ENCODE results near the gene COX4I2. TPM values are rescaled to one million over a fixed set of nuclear protein-coding genes. Genes with fewer than 3 reads are reported as not detected.

The COX4I2 gene
- total RNA-seq, 1 experiment from 2014 or later: not detected

DNA sequence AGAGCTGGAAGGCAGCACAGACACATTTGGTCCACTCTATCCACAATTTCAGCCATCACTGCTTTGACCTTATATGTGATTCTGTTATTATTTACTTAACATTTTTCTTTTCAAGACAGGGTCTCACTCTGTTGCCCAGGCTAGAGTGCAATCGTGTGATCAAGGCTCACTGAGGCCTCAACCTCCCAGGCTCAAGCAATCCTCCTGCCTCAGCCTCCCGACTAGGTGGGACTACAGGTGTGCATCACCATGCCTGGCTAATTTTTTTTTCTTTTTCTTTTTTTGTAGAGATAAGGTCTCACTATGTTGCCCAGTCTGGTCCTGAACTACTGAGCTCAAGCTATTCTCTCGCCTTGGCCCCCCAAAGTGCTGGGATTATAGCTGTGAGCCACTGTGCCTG, 44.6 kb downstream of the COX4I2 start:
- Histone ChIP-seq H3K4me3 (ENCODE audit: low read depth, low read length, poor library complexity, severe bottlenecking) (no peak overlapping the region), H3K36me3 (ENCODE audit: insufficient read depth, low read length, poor library complexity, severe bottlenecking) (no peaks in the 10 kb centered on the region), H3K9me3 (ENCODE audit: low read depth, low read length, poor library complexity, severe bottlenecking) (no peaks in the 10 kb centered on the region), H3K27me3 (replicated peaks; ENCODE audit: insufficient read depth, low read depth, low read length, poor library complexity) (no peaks in the 10 kb centered on the region), H3K4me1 (ENCODE audit: insufficient read depth, low read length, poor library complexity, severe bottlenecking) (peaks cover 11% of the 10 kb centered on the region), H3K27ac (ENCODE audit: low read depth, low read length, poor library complexity, severe bottlenecking) (no peak overlapping the region)
- POLR2A ChIA-PET (ENCODE audit: low non-redundant PET): no interaction called here
- CTCF ChIA-PET: no interaction called here
- intact Hi-C loops (cut with micrococcal nuclease; ENCODE audit: unreplicated experiment): no loop called here
- TF ChIP-seq, protein P1, sequence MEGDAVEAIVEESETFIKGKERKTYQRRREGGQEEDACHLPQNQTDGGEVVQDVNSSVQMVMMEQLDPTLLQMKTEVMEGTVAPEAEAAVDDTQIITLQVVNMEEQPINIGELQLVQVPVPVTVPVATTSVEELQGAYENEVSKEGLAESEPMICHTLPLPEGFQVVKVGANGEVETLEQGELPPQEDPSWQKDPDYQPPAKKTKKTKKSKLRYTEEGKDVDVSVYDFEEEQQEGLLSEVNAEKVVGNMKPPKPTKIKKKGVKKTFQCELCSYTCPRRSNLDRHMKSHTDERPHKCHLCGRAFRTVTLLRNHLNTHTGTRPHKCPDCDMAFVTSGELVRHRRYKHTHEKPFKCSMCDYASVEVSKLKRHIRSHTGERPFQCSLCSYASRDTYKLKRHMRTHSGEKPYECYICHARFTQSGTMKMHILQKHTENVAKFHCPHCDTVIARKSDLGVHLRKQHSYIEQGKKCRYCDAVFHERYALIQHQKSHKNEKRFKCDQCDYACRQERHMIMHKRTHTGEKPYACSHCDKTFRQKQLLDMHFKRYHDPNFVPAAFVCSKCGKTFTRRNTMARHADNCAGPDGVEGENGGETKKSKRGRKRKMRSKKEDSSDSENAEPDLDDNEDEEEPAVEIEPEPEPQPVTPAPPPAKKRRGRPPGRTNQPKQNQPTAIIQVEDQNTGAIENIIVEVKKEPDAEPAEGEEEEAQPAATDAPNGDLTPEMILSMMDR (conservative IDR thresholded peaks at IDR 0.05; ENCODE audit: low read depth, low read length): no peak
- no peak for TF ChIP-seq EZH2 (IDR thresholded peaks at IDR 0.05; ENCODE audit: borderline replicate concordance, low read depth, low read length, poor library complexity, severe bottlenecking)
- BruUV-seq (replicated peaks): no TSS peak
- no peak for DNase-seq (ENCODE audit: low spot score)

DNA sequence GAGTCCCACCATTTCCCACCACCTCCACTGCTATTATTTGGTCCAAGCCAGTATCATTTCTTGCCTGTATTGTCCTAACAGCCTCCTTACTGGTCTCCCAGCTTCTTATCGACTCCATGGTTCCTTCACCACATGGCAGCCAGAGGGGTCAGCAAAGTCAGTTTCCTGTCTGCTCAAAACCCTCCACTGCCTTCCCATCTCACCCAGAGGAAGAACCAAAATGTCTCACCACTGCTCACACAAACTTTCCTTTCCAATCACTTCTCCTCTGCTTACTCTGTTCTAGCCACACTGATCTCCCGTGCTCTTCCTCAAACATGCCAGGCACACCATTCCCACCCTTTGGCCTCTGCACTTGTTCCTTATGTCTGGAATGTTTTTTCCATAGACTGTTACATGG, 45.2 kb downstream of the COX4I2 start:
- Histone ChIP-seq H3K27ac (ENCODE audit: low read depth, low read length, poor library complexity, severe bottlenecking) (peak overlapping the region; percentile 21), H3K4me3 (ENCODE audit: low read depth, low read length, poor library complexity, severe bottlenecking) (no peak overlapping the region), H3K36me3 (ENCODE audit: insufficient read depth, low read length, poor library complexity, severe bottlenecking) (no peaks in the 10 kb centered on the region), H3K4me1 (ENCODE audit: insufficient read depth, low read length, poor library complexity, severe bottlenecking) (peaks cover 11% of the 10 kb centered on the region), H3K9me3 (ENCODE audit: low read depth, low read length, poor library complexity, severe bottlenecking) (no peaks in the 10 kb centered on the region), H3K27me3 (replicated peaks; ENCODE audit: insufficient read depth, low read depth, low read length, poor library complexity) (no peaks in the 10 kb centered on the region)
- no peak for DNase-seq (ENCODE audit: low spot score)
- TF ChIP-seq, protein P1 (conservative IDR thresholded peaks at IDR 0.05; ENCODE audit: low read depth, low read length): no peak
- TF ChIP-seq EZH2 (IDR thresholded peaks at IDR 0.05; ENCODE audit: borderline replicate concordance, low read depth, low read length, poor library complexity, severe bottlenecking): no peak
- ChIA-PET CTCF (no interaction called here), POLR2A (ENCODE audit: low non-redundant PET) (no interaction called here)
- intact Hi-C loops (cut with micrococcal nuclease; ENCODE audit: unreplicated experiment): no loop called here
- BruUV-seq (replicated peaks): no TSS peak

DNA sequence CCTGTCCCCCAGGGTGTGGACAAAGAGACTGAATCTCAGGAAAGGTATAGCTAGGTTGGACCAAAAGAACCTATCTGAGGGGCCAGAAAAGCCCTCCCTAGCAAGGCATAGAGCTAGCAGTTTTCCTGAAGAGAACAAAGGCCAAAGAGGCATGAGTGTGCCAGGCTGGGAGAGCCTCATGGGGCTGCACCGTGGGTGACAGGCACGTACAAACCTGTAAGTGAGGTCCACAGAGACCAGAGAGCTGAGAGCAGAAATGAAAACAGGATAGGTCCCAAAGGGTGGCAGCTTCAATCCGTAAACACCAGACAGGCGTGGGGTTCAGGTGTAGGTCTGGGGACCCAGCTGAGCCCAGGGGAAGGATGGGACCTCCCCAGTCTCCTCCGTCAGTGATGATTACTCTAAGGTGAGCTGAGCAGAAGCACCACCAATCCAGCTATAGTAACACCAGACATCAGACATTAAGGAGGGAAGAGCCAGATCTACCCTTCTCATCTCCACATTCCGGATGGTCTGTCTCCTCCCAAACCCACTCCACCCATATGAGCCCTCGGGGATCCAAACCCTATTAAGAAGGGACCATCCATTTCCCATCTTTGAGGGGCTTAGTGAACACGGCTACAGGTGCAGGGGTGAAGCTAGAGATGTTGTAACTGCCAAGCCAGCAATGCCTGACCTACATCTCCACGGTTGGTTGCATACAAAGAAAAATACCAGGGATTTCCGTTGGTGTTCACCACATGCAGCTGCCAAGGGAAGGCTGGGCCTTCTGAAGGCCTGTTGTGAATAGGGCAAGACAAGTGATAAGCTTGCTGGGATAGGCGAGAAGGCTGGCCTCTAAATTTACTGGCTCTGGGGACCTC, 46.7 kb downstream of the COX4I2 start:
- DNase-seq (ENCODE audit: low spot score): no peak

More for the DNA sequence above, 46.7 kb downstream of the COX4I2 start:
- ChIA-PET POLR2A (ENCODE audit: low non-redundant PET) (no interaction called here), CTCF (interaction anchor here (0.6 to 0.8 kb wide), 3 partner anchors 22 to 72 kb away, joined by 3 to 5 read pairs (median 5); no protein-coding TSS in a partner anchor)
- intact Hi-C loops (cut with micrococcal nuclease; ENCODE audit: unreplicated experiment): no loop called here
- BruUV-seq (replicated peaks): no TSS peak
- H3K4me1 ChIP-seq (ENCODE audit: insufficient read depth, low read length, poor library complexity, severe bottlenecking): peaks cover 11% of the 10 kb centered on the region
- TF ChIP-seq EZH2 (IDR thresholded peaks at IDR 0.05; ENCODE audit: borderline replicate concordance, low read depth, low read length, poor library complexity, severe bottlenecking): no peak
- TF ChIP-seq, protein P1 (conservative IDR thresholded peaks at IDR 0.05; ENCODE audit: low read depth, low read length): no peak
- H3K4me3 ChIP-seq (ENCODE audit: low read depth, low read length, poor library complexity, severe bottlenecking): no peak overlapping the region
- no peaks in the 10 kb centered on the region for H3K9me3 ChIP-seq (ENCODE audit: low read depth, low read length, poor library complexity, severe bottlenecking)
- H3K27ac ChIP-seq (ENCODE audit: low read depth, low read length, poor library complexity, severe bottlenecking): no peak overlapping the region
- H3K27me3 ChIP-seq (replicated peaks; ENCODE audit: insufficient read depth, low read depth, low read length, poor library complexity): no peaks in the 10 kb centered on the region
- H3K36me3 ChIP-seq (ENCODE audit: insufficient read depth, low read length, poor library complexity, severe bottlenecking): no peaks in the 10 kb centered on the region

Measured in A673 (cell line).